Sigmoid colon (tissue), 4 donors: Measurements from ENCODE around the gene AMPD1.

Experiments used
- EP300 ChIP-seq, 4 donors: sonication (generic); formaldehyde crosslinking; IDR thresholded peaks; one replicate each; pipeline ENCODE4 v1.6.1; 2017; ENCODE audit warnings: antibody characterized with exemption in 4 of 4
- POLR2A ChIP-seq, 2 donors: fragments of 450-650 bp; IDR thresholded peaks; one replicate each; pipeline ENCODE4 v1.6.1; 2016; ENCODE audit warnings: antibody characterized with exemption in 2 of 2, mild to moderate bottlenecking in 2 of 2, moderate library complexity in 2 of 2
- POLR2AphosphoS5 ChIP-seq, 4 donors: sonication (generic); formaldehyde crosslinking; IDR thresholded peaks; one replicate each; pipeline ENCODE4 v1.6.1; 2017; ENCODE audit warnings: antibody characterized with exemption in 4 of 4
- TF ChIP-seq, protein P1 (sequence below), 4 experiments: fragments of 450-650 bp in 3 of 4; fragments of 200-600 bp in 1 of 4; IDR thresholded peaks; one replicate each; pipeline ENCODE4 v1.5.1; 2016 to 2019; ENCODE audit warnings: antibody characterized with exemption in 4 of 4, mild to moderate bottlenecking in 3 of 4, moderate library complexity in 2 of 4

DNA sequence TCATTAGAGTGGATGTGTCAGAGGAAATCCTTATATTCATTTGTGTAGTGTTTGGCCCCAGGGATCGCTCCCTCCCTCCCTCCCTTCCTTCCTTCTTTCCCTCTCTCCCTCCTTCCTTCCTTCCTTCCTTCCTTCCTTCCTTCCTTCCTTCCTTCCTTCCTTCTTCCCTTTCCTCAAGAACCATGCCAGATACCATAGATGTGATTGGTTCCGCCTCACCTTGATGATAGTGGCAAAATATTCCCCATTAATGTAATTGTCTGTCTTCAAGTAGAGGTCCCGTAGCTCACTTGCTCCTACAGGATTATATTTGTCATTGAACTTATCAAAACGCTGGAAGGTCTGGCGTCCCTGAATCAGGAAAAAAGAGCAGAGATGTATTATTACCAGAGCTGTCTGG, 17.7 kb downstream of the AMPD1 start:
- TF ChIP-seq, protein P1, sequence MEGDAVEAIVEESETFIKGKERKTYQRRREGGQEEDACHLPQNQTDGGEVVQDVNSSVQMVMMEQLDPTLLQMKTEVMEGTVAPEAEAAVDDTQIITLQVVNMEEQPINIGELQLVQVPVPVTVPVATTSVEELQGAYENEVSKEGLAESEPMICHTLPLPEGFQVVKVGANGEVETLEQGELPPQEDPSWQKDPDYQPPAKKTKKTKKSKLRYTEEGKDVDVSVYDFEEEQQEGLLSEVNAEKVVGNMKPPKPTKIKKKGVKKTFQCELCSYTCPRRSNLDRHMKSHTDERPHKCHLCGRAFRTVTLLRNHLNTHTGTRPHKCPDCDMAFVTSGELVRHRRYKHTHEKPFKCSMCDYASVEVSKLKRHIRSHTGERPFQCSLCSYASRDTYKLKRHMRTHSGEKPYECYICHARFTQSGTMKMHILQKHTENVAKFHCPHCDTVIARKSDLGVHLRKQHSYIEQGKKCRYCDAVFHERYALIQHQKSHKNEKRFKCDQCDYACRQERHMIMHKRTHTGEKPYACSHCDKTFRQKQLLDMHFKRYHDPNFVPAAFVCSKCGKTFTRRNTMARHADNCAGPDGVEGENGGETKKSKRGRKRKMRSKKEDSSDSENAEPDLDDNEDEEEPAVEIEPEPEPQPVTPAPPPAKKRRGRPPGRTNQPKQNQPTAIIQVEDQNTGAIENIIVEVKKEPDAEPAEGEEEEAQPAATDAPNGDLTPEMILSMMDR (IDR thresholded peaks at IDR 0.05) = no peak
- TF ChIP-seq POLR2A (IDR thresholded peaks at IDR 0.05) (no peak), POLR2AphosphoS5 (IDR thresholded peaks at IDR 0.05) (no peak), EP300 (IDR thresholded peaks at IDR 0.05) (no peak)
